Mononuclear cell (primary cell): ENCODE data around the gene WASHC4. TPM values are rescaled to one million over a fixed set of nuclear protein-coding genes. Genes with fewer than 3 reads are reported as not detected.
"Not testable (repeated sequence)": the region's sequence is repeated elsewhere in the genome, so short reads cannot be mapped to it uniquely, and the experiment has no call there.

Source experiments
- H3K27me3 ChIP-seq: 2 replicates; pipeline ENCODE4 v1.6.0; 2011; ENCODE audit warnings: low read length, control low read depth; ENCODE audit not compliant: insufficient read depth
- H3K4me1 ChIP-seq: 2 replicates; pipeline ENCODE4 v1.5.1; 2011; ENCODE audit warnings: mild to moderate bottlenecking, low read length, control low read depth; ENCODE audit not compliant: insufficient read depth
- H3K4me3 ChIP-seq: 2 replicates; pipeline ENCODE4 v1.5.1; 2011; ENCODE audit warnings: mild to moderate bottlenecking, low read length, moderate library complexity
- H3K9me3 ChIP-seq: 2 replicates; pipeline ENCODE4 v1.5.1; 2011; ENCODE audit warnings: low read depth, mild to moderate bottlenecking, control low read depth, low read length
- total RNA-seq: library from RNA; depleted of rRNA; stranded (reverse); fragments of >200 nt; gene quantifications from one replicate; pipeline ENCODE4 v1.2.3, GENCODE V29; 2012

Gene WASHC4
- total RNA-seq, 1 donor = 71.0 TPM

GRCh38 chr12:105170139-105170538 lies 62.6 kb downstream of the WASHC4 start:
- no peak overlapping the region for H3K4me3 ChIP-seq
- H3K27me3 ChIP-seq = no peaks in the 10 kb centered on the region
- no peaks in the 10 kb centered on the region for H3K4me1 ChIP-seq
- no peaks in the 10 kb centered on the region for H3K9me3 ChIP-seq

- Histone ChIP-seq H3K27me3 (no peaks in the 10 kb centered on the region), H3K9me3 (no peaks in the 10 kb centered on the region), H3K4me1 (no peaks in the 10 kb centered on the region), H3K4me3 (no peak overlapping the region)
These were observed 64.3 kb downstream of the WASHC4 start for GRCh38 chr12:105171691-105172436.

GRCh38 chr12:105175397-105175990 lies 68.0 kb downstream of the WASHC4 start:
- Histone ChIP-seq H3K27me3 (no peaks in the 10 kb centered on the region), H3K4me1 (no peaks in the 10 kb centered on the region), H3K9me3 (no peaks in the 10 kb centered on the region), H3K4me3 (no peak overlapping the region)

GRCh38 chr12:105177208-105177607 lies 69.7 kb downstream of the WASHC4 start:
- no peak overlapping the region for H3K4me3 ChIP-seq
- H3K9me3 ChIP-seq = no peaks in the 10 kb centered on the region
- H3K27me3 ChIP-seq = no peaks in the 10 kb centered on the region
- H3K4me1 ChIP-seq = no peaks in the 10 kb centered on the region

- H3K4me3 ChIP-seq, H3K4me1 ChIP-seq, H3K9me3 ChIP-seq, H3K27me3 ChIP-seq: not testable (repeated sequence)
These were observed 71.6 kb downstream of the WASHC4 start for GRCh38 chr12:105179114-105179513.

GRCh38 chr12:105183406-105183805 lies 75.9 kb downstream of the WASHC4 start:
- H3K4me3 ChIP-seq, H3K9me3 ChIP-seq, H3K4me1 ChIP-seq: not testable (repeated sequence)

GRCh38 chr12:105183976-105184375 lies 76.4 kb downstream of the WASHC4 start:
- H3K4me3 ChIP-seq, H3K4me1 ChIP-seq, H3K27me3 ChIP-seq, H3K9me3 ChIP-seq: not testable (repeated sequence)

More at GRCh38 chr12:105183406-105183805, 75.9 kb downstream of the WASHC4 start:
- H3K27me3 ChIP-seq = not testable (repeated sequence)

GRCh38 chr12:105189293-105189692 lies 81.8 kb downstream of the WASHC4 start:
- Histone ChIP-seq H3K4me3 (no peak overlapping the region), H3K9me3 (no peaks in the 10 kb centered on the region), H3K4me1 (no peaks in the 10 kb centered on the region), H3K27me3 (no peaks in the 10 kb centered on the region)

- H3K27me3 ChIP-seq = no peaks in the 10 kb centered on the region
- no peak overlapping the region for H3K4me3 ChIP-seq
- no peaks in the 10 kb centered on the region for H3K9me3 ChIP-seq
- H3K4me1 ChIP-seq = no peaks in the 10 kb centered on the region
These were observed 83.0 kb downstream of the WASHC4 start for GRCh38 chr12:105190530-105190929.

- Histone ChIP-seq H3K9me3 (no peaks in the 10 kb centered on the region), H3K4me1 (no peaks in the 10 kb centered on the region), H3K27me3 (no peaks in the 10 kb centered on the region), H3K4me3 (no peak overlapping the region)
These were observed 85.2 kb downstream of the WASHC4 start for GRCh38 chr12:105192624-105193225.

GRCh38 chr12:105194947-105195346 lies 87.4 kb downstream of the WASHC4 start:
- Histone ChIP-seq H3K4me1 (no peaks in the 10 kb centered on the region), H3K4me3 (no peak overlapping the region), H3K27me3 (no peaks in the 10 kb centered on the region)

GRCh38 chr12:105196090-105196489 lies 88.6 kb downstream of the WASHC4 start:
- Histone ChIP-seq H3K4me3 (no peak overlapping the region), H3K9me3 (no peaks in the 10 kb centered on the region), H3K27me3 (no peaks in the 10 kb centered on the region), H3K4me1 (no peaks in the 10 kb centered on the region)

More at GRCh38 chr12:105194947-105195346, 87.4 kb downstream of the WASHC4 start:
- no peaks in the 10 kb centered on the region for H3K9me3 ChIP-seq

- H3K4me3 ChIP-seq = no peak overlapping the region
- no peaks in the 10 kb centered on the region for H3K4me1 ChIP-seq
- no peaks in the 10 kb centered on the region for H3K27me3 ChIP-seq
- no peaks in the 10 kb centered on the region for H3K9me3 ChIP-seq
These were observed 91.4 kb downstream of the WASHC4 start for GRCh38 chr12:105198961-105199360.

- H3K4me3 ChIP-seq = no peak overlapping the region
- no peaks in the 10 kb centered on the region for H3K4me1 ChIP-seq
- no peaks in the 10 kb centered on the region for H3K9me3 ChIP-seq
- H3K27me3 ChIP-seq = no peaks in the 10 kb centered on the region
These were observed 92.9 kb downstream of the WASHC4 start for GRCh38 chr12:105200385-105200784.

- H3K27me3 ChIP-seq = no peaks in the 10 kb centered on the region
- no peak overlapping the region for H3K4me3 ChIP-seq
- no peaks in the 10 kb centered on the region for H3K9me3 ChIP-seq
These were observed 93.8 kb downstream of the WASHC4 start for GRCh38 chr12:105201299-105201698.

More at GRCh38 chr12:105201299-105201698, 93.8 kb downstream of the WASHC4 start:
- H3K4me1 ChIP-seq = no peaks in the 10 kb centered on the region
